ENCODE data around the gene TOP2A. TPM values are rescaled to one million over a fixed set of nuclear protein-coding genes. Genes with fewer than 3 reads are reported as not detected.
A peak's percentile ranks its signal among the peaks of the same experiment; 100 is the strongest.
"Not testable (repeated sequence)": the region's sequence is repeated elsewhere in the genome, so short reads cannot be mapped to it uniquely, and the experiment has no call there.

TOP2A gene
- total RNA-seq, 2 experiments from 2014 or later = 410 to 416 TPM

GRCh38 chr17:40416671-40417070 lies 1.0 kb downstream of the TOP2A start:
- intact Hi-C loops (cut with micrococcal nuclease) = loop anchor here (1.0 to 2.0 kb wide), 2 partner anchors 29 to 64 kb away; no protein-coding TSS in a partner anchor
- peak overlapping the region; percentile 16 for H3K27ac Mint-ChIP-seq
- DNase-seq = no peak
- no peaks in the 10 kb centered on the region for H3K9me3 Mint-ChIP-seq
- peaks cover 26% of the 10 kb centered on the region for H3K4me1 Mint-ChIP-seq (ENCODE audit: low read depth)
- peaks cover 37% of the 10 kb centered on the region for H3K36me3 Mint-ChIP-seq (ENCODE audit: low read depth)
- CTCF ChIA-PET = interaction anchor here (1.0 to 8.7 kb wide), 10 partner anchors 9 to 174 kb away, joined by 3 to 81 read pairs (median 4); no protein-coding TSS in a partner anchor
- H3K27me3 Mint-ChIP-seq (ENCODE audit: low read depth) = peaks cover 2% of the 10 kb centered on the region
- H3K4me3 Mint-ChIP-seq = peak overlapping the region; percentile 98

GRCh38 chr17:40415390-40415789 lies 2.3 kb downstream of the TOP2A start:
- Mint-ChIP-seq H3K36me3 (ENCODE audit: low read depth) (peaks cover 48% of the 10 kb centered on the region), H3K27me3 (ENCODE audit: low read depth) (peaks cover 2% of the 10 kb centered on the region), H3K9me3 (no peaks in the 10 kb centered on the region), H3K4me1 (ENCODE audit: low read depth) (peaks cover 26% of the 10 kb centered on the region), H3K27ac (no peak overlapping the region), H3K4me3 (peak overlapping the region; percentile 12)
- CTCF ChIA-PET = interaction anchor here (0.5 to 8.7 kb wide), 18 partner anchors 8 to 145 kb away, joined by 3 to 81 read pairs (median 4); no protein-coding TSS in a partner anchor
- DNase-seq = no peak
- intact Hi-C loops (cut with micrococcal nuclease) = loop anchor here (1.0 kb wide), 1 partner anchor 53 kb away; no protein-coding TSS in a partner anchor

GRCh38 chr17:40414312-40414711 lies 3.4 kb downstream of the TOP2A start:
- Mint-ChIP-seq H3K4me1 (ENCODE audit: low read depth) (peaks cover 21% of the 10 kb centered on the region), H3K36me3 (ENCODE audit: low read depth) (peaks cover 59% of the 10 kb centered on the region)
- DNase-seq; intact Hi-C loops (cut with micrococcal nuclease); H3K4me3 Mint-ChIP-seq; H3K27ac Mint-ChIP-seq; H3K27me3 Mint-ChIP-seq (ENCODE audit: low read depth); H3K9me3 Mint-ChIP-seq: not testable (repeated sequence)
- CTCF ChIA-PET = interaction anchor here (0.7 to 8.7 kb wide), 5 partner anchors 12 to 119 kb away, joined by 3 to 81 read pairs (median 5); no protein-coding TSS in a partner anchor

GRCh38 chr17:40412880-40413279 lies 4.8 kb downstream of the TOP2A start:
- Mint-ChIP-seq H3K36me3 (ENCODE audit: low read depth) (peaks cover 60% of the 10 kb centered on the region), H3K27me3 (ENCODE audit: low read depth) (peaks cover 2% of the 10 kb centered on the region), H3K27ac (no peak overlapping the region), H3K4me1 (ENCODE audit: low read depth) (peaks cover 10% of the 10 kb centered on the region), H3K4me3 (no peak overlapping the region), H3K9me3 (no peaks in the 10 kb centered on the region)
- CTCF ChIA-PET = interaction anchor here (0.5 to 8.7 kb wide), 12 partner anchors 14 to 244 kb away, joined by 3 to 81 read pairs (median 3); no protein-coding TSS in a partner anchor
- intact Hi-C loops (cut with micrococcal nuclease) = no loop called here
- DNase-seq = no peak

GRCh38 chr17:40411821-40412220 lies 5.9 kb downstream of the TOP2A start:
- Mint-ChIP-seq H3K27me3 (ENCODE audit: low read depth) (peaks cover 2% of the 10 kb centered on the region), H3K9me3 (no peaks in the 10 kb centered on the region), H3K27ac (no peak overlapping the region), H3K4me3 (no peak overlapping the region), H3K36me3 (ENCODE audit: low read depth) (peaks cover 65% of the 10 kb centered on the region), H3K4me1 (ENCODE audit: low read depth) (peaks cover 9% of the 10 kb centered on the region)
- intact Hi-C loops (cut with micrococcal nuclease) = no loop called here
- CTCF ChIA-PET = interaction anchor here (0.6 to 8.7 kb wide), 8 partner anchors 9 to 372 kb away, joined by 3 to 81 read pairs (median 4); no protein-coding TSS in a partner anchor
- no peak for DNase-seq

- no peaks in the 10 kb centered on the region for H3K4me1 Mint-ChIP-seq (ENCODE audit: low read depth)
- no peak overlapping the region for H3K27ac Mint-ChIP-seq
- H3K27me3 Mint-ChIP-seq (ENCODE audit: low read depth) = no peaks in the 10 kb centered on the region
- peaks cover 64% of the 10 kb centered on the region for H3K36me3 Mint-ChIP-seq (ENCODE audit: low read depth)
- H3K9me3 Mint-ChIP-seq = no peaks in the 10 kb centered on the region
- DNase-seq = no peak
- CTCF ChIA-PET = interaction anchor here (0.6 to 2.9 kb wide), 4 partner anchors 11 to 66 kb away, joined by 3 to 10 read pairs (median 6); no protein-coding TSS in a partner anchor
- intact Hi-C loops (cut with micrococcal nuclease) = no loop called here
- no peak overlapping the region for H3K4me3 Mint-ChIP-seq
Observed at GRCh38 chr17:40410082-40410481, 7.6 kb downstream of the TOP2A start.

- H3K4me3 Mint-ChIP-seq; H3K4me1 Mint-ChIP-seq (ENCODE audit: low read depth); H3K27me3 Mint-ChIP-seq (ENCODE audit: low read depth); H3K27ac Mint-ChIP-seq; DNase-seq; intact Hi-C loops (cut with micrococcal nuclease); H3K9me3 Mint-ChIP-seq: not testable (repeated sequence)
- CTCF ChIA-PET = interaction anchor here (0.6 to 1.1 kb wide), 4 partner anchors 15 to 45 kb away, joined by 3 to 6 read pairs (median 4); no protein-coding TSS in a partner anchor
- H3K36me3 Mint-ChIP-seq (ENCODE audit: low read depth) = peaks cover 67% of the 10 kb centered on the region
Observed at GRCh38 chr17:40409540-40409939, 8.2 kb downstream of the TOP2A start.

GRCh38 chr17:40407460-40407859 lies 10.2 kb downstream of the TOP2A start:
- Mint-ChIP-seq H3K4me1 (ENCODE audit: low read depth) (peaks cover 13% of the 10 kb centered on the region), H3K9me3 (no peaks in the 10 kb centered on the region), H3K27ac (no peak overlapping the region), H3K36me3 (ENCODE audit: low read depth) (peaks cover 74% of the 10 kb centered on the region), H3K27me3 (ENCODE audit: low read depth) (no peaks in the 10 kb centered on the region), H3K4me3 (no peak overlapping the region)
- intact Hi-C loops (cut with micrococcal nuclease) = no loop called here
- DNase-seq = no peak
- CTCF ChIA-PET = interaction anchor here (0.5 to 1.4 kb wide), 6 partner anchors 9 to 163 kb away, joined by 3 to 7 read pairs (median 4); partner anchors contain the start of gene TOP2A

- Mint-ChIP-seq H3K4me3 (no peak overlapping the region), H3K27me3 (ENCODE audit: low read depth) (no peaks in the 10 kb centered on the region), H3K27ac (no peak overlapping the region), H3K4me1 (ENCODE audit: low read depth) (peaks cover 18% of the 10 kb centered on the region), H3K9me3 (no peaks in the 10 kb centered on the region), H3K36me3 (ENCODE audit: low read depth) (peaks cover 76% of the 10 kb centered on the region)
- DNase-seq = no peak
- intact Hi-C loops (cut with micrococcal nuclease) = no loop called here
- CTCF ChIA-PET = interaction anchor here (1.1 to 1.3 kb wide), 3 partner anchors 14 to 129 kb away, joined by 3 to 4 read pairs (median 3); partner anchors contain the start of gene TOP2A
Observed at GRCh38 chr17:40404003-40404402, 13.7 kb downstream of the TOP2A start.

GRCh38 chr17:40402668-40403067 lies 15.0 kb downstream of the TOP2A start:
- intact Hi-C loops (cut with micrococcal nuclease) = no loop called here
- no peak overlapping the region for H3K27ac Mint-ChIP-seq
- peaks cover 18% of the 10 kb centered on the region for H3K4me1 Mint-ChIP-seq (ENCODE audit: low read depth)
- CTCF ChIA-PET = interaction anchor here (0.9 to 1.9 kb wide), 9 partner anchors 9 to 131 kb away, joined by 3 to 8 read pairs (median 4); partner anchors contain the start of gene TOP2A
- H3K9me3 Mint-ChIP-seq = no peaks in the 10 kb centered on the region
- no peaks in the 10 kb centered on the region for H3K27me3 Mint-ChIP-seq (ENCODE audit: low read depth)
- peaks cover 88% of the 10 kb centered on the region for H3K36me3 Mint-ChIP-seq (ENCODE audit: low read depth)
- no peak overlapping the region for H3K4me3 Mint-ChIP-seq
- no peak for DNase-seq

- Mint-ChIP-seq H3K4me3 (no peak overlapping the region), H3K27me3 (ENCODE audit: low read depth) (no peaks in the 10 kb centered on the region), H3K36me3 (ENCODE audit: low read depth) (peaks cover 79% of the 10 kb centered on the region), H3K27ac (no peak overlapping the region), H3K9me3 (no peaks in the 10 kb centered on the region), H3K4me1 (ENCODE audit: low read depth) (peaks cover 17% of the 10 kb centered on the region)
- DNase-seq = no peak
- CTCF ChIA-PET = interaction anchor here (0.6 to 2.0 kb wide), 11 partner anchors 9 to 214 kb away, joined by 3 to 12 read pairs (median 4); no protein-coding TSS in a partner anchor
- intact Hi-C loops (cut with micrococcal nuclease) = loop anchor here (1.0 kb wide), 2 partner anchors 44 to 134 kb away; partner anchors contain the start of gene IGFBP4
Observed at GRCh38 chr17:40399185-40399584, 18.5 kb downstream of the TOP2A start.

GRCh38 chr17:40386555-40386954 lies 31.1 kb downstream of the TOP2A start:
- DNase-seq; H3K4me3 Mint-ChIP-seq; intact Hi-C loops (cut with micrococcal nuclease); H3K4me1 Mint-ChIP-seq (ENCODE audit: low read depth); H3K9me3 Mint-ChIP-seq; H3K27me3 Mint-ChIP-seq (ENCODE audit: low read depth); H3K27ac Mint-ChIP-seq: not testable (repeated sequence)
- peaks cover 29% of the 10 kb centered on the region for H3K36me3 Mint-ChIP-seq (ENCODE audit: low read depth)
- CTCF ChIA-PET = interaction anchor here (0.6 kb wide), 1 partner anchor 27 kb away, joined by 3 read pairs; no protein-coding TSS in a partner anchor
